Measurements from ENCODE around the gene CHURC1. TPM values are rescaled to one million over a fixed set of nuclear protein-coding genes. Genes with fewer than 3 reads are reported as not detected.
A peak's percentile ranks its signal among the peaks of the same experiment; 100 is the strongest.

Gene CHURC1
- total and polyA plus RNA-seq, 2 of the 13 experiments (the other 11 are each of a cell fraction or from before 2014, with no cell fraction given), result 41.1 to 74.4 TPM

- in situ Hi-C loops (cut with HindIII; ENCODE audit: extremely low pct_ligation_motif_present, low pct_unique_long_range_greater_than_20kb) (no loop called here), intact Hi-C loops (cut with micrococcal nuclease; ENCODE audit: unreplicated experiment) (no loop called here)
- Histone ChIP-seq H3K9me3 (ENCODE audit: low read length) (no peaks in the 10 kb centered on the region), H2AFZ (ENCODE audit: low read length) (no peak overlapping the region), H3K9ac (ENCODE audit: insufficient read depth, low read depth, low read length) (no peak overlapping the region), H3K4me2 (ENCODE audit: low read depth, low read length) (no peak overlapping the region), H3K27me3 (ENCODE audit: control insufficient read depth in 1 of 2, insufficient read depth in 2 of 2, low read length in 2 of 2) (no peaks in the 10 kb centered on the region), H3K27ac (ENCODE audit: extremely low read length, insufficient read depth, low read length) (no peak overlapping the region), H4K20me1 (ENCODE audit: insufficient read depth, low read length) (no peaks in the 10 kb centered on the region), H3K36me3 (replicated peaks in 1 of 2; ENCODE audit: control insufficient read depth in 1 of 2, insufficient read depth in 2 of 2, low read length in 2 of 2) (peaks cover 0 to 5% of the 10 kb centered on the region in 2 experiments; a peak in 2 of 5 replicates), H3K4me3 (replicated peaks in 1 of 3; ENCODE audit: insufficient read depth in 1 of 3, low read depth in 2 of 3, low read length in 3 of 3) (no peak overlapping the region), H3K4me1 (ENCODE audit: insufficient read depth, low read length) (peaks cover 25% of the 10 kb centered on the region), H3K79me2 (ENCODE audit: insufficient read depth, low read length) (no peaks in the 10 kb centered on the region)
- ATAC-seq, result no peak
- CTCF ChIA-PET (ENCODE audit: low intra/inter-chr PET ratio, low total read pairs), result no interaction called here
- no peak for DNase-seq (ENCODE audit: low spot score)
- no peak for FAIRE-seq
- BruUV-seq (replicated peaks), result no TSS peak
- 93% methylated on average over 3 of the region's 6 CpGs for WGBS (ENCODE audit: low lambda C conversion rate)
- POLR2A ChIA-PET, result interaction anchor here (1.4 kb wide), 1 partner anchor 11 kb away, joined by 6 read pairs; the partner anchor contains the start of gene GPX2
- TF ChIP-seq ZNF883 (CRISPR knock-in tag; IDR thresholded peaks at IDR 0.05; ENCODE audit: not compliant biosample characterization), result no peak
- no peak for TF ChIP-seq ZFP41 (CRISPR knock-in tag; IDR thresholded peaks at IDR 0.05; ENCODE audit: borderline replicate concordance)
- TF ChIP-seq ZNF841 (CRISPR knock-in tag; IDR thresholded peaks at IDR 0.05; ENCODE audit: borderline replicate concordance), result no peak
Observed at GRCh38 chr14:64953661-64954060, 39.4 kb downstream of the CHURC1 start.

- Histone ChIP-seq H3K27me3 (ENCODE audit: control insufficient read depth in 1 of 2, insufficient read depth in 2 of 2, low read length in 2 of 2) (no peaks in the 10 kb centered on the region), H3K4me3 (replicated peaks in 1 of 3; ENCODE audit: insufficient read depth in 1 of 3, low read depth in 2 of 3, low read length in 3 of 3) (no peak overlapping the region), H4K20me1 (ENCODE audit: insufficient read depth, low read length) (no peaks in the 10 kb centered on the region), H3K36me3 (replicated peaks in 1 of 2; ENCODE audit: control insufficient read depth in 1 of 2, insufficient read depth in 2 of 2, low read length in 2 of 2) (peaks cover 0 to 5% of the 10 kb centered on the region in 2 experiments; a peak in 2 of 5 replicates), H2AFZ (ENCODE audit: low read length) (no peak overlapping the region), H3K9ac (ENCODE audit: insufficient read depth, low read depth, low read length) (no peak overlapping the region), H3K79me2 (ENCODE audit: insufficient read depth, low read length) (no peaks in the 10 kb centered on the region), H3K4me1 (ENCODE audit: insufficient read depth, low read length) (peaks cover 16% of the 10 kb centered on the region), H3K27ac (ENCODE audit: extremely low read length, insufficient read depth, low read length) (no peak overlapping the region), H3K9me3 (ENCODE audit: low read length) (no peaks in the 10 kb centered on the region), H3K4me2 (ENCODE audit: low read depth, low read length) (no peak overlapping the region)
- in situ Hi-C loops (cut with HindIII; ENCODE audit: extremely low pct_ligation_motif_present, low pct_unique_long_range_greater_than_20kb) (no loop called here), intact Hi-C loops (cut with micrococcal nuclease; ENCODE audit: unreplicated experiment) (no loop called here)
- CTCF ChIA-PET (ENCODE audit: low intra/inter-chr PET ratio, low total read pairs), result no interaction called here
- BruUV-seq (replicated peaks), result no TSS peak
- ATAC-seq (no peak), FAIRE-seq (no peak), DNase-seq (ENCODE audit: low spot score) (no peak)
- POLR2A ChIA-PET, result no interaction called here
- 95% methylated on average over 8 of the region's 9 CpGs for WGBS (ENCODE audit: low lambda C conversion rate)
- no peak for TF ChIP-seq ZBTB3 (CRISPR knock-in tag; IDR thresholded peaks at IDR 0.05; ENCODE audit: borderline replicate concordance, low read depth)
- peak; percentile 94 for TF ChIP-seq ZNF768 (CRISPR knock-in tag; IDR thresholded peaks at IDR 0.05)
- TF ChIP-seq TBP (CRISPR knock-in tag; IDR thresholded peaks at IDR 0.05), result no peak
- no peak for TF ChIP-seq CBX5 (CRISPR knock-in tag; IDR thresholded peaks at IDR 0.05; ENCODE audit: borderline replicate concordance)
- TF ChIP-seq ZNF326 (CRISPR knock-in tag; IDR thresholded peaks at IDR 0.05; ENCODE audit: borderline replicate concordance), result no peak
- no peak for TF ChIP-seq ZNF33A (CRISPR knock-in tag; IDR thresholded peaks at IDR 0.05; ENCODE audit: borderline replicate concordance)
- TF ChIP-seq MTF1 (CRISPR knock-in tag; IDR thresholded peaks at IDR 0.05), result no peak
Observed at GRCh38 chr14:64954491-64955240, 40.4 kb downstream of the CHURC1 start.
